Effector memory CD4-positive, alpha-beta T cell (primary cell): Measurements from ENCODE around the gene CNTN4.

ENCODE experiments used
- DNase-seq, 3 donors: peaks; one replicate each; pipeline ENCODE4 v3.0.0-alpha.2; 2020
- H3K27ac ChIP-seq: 2 replicates; pipeline ENCODE4 v1.7.0; 2013; ENCODE audit warnings: mild to moderate bottlenecking, low read length, moderate library complexity; ENCODE audit not compliant: insufficient read depth, poor library complexity, severe bottlenecking
- H3K27me3 ChIP-seq: replicated peaks from 2 replicates; pipeline ENCODE4 v1.7.0; 2013; ENCODE audit warnings: mild to moderate bottlenecking, low read length; ENCODE audit not compliant: insufficient read depth, control insufficient read depth, poor library complexity, severe bottlenecking
- H3K36me3 ChIP-seq: 2 replicates; pipeline ENCODE4 v1.7.0; 2013; ENCODE audit warnings: mild to moderate bottlenecking, low read length, moderate library complexity; ENCODE audit not compliant: control insufficient read depth, insufficient read depth
- H3K4me1 ChIP-seq: 2 replicates; pipeline ENCODE4 v1.7.0; 2013; ENCODE audit warnings: low read length, mild to moderate bottlenecking; ENCODE audit not compliant: control insufficient read depth, insufficient read depth, poor library complexity, severe bottlenecking
- H3K4me3 ChIP-seq: 2 replicates; pipeline ENCODE4 v1.7.0; 2013; ENCODE audit warnings: low read length, low read depth, mild to moderate bottlenecking; ENCODE audit not compliant: insufficient read depth, poor library complexity, severe bottlenecking
- H3K9me3 ChIP-seq: 2 replicates; pipeline ENCODE4 v1.7.0; 2013; ENCODE audit warnings: mild to moderate bottlenecking, low read length, moderate library complexity; ENCODE audit not compliant: control insufficient read depth

The CNTN4 gene

GRCh38 chr3:2544212-2544611, 445.5 kb downstream of the CNTN4 start:
- Histone ChIP-seq H3K27ac (no peak overlapping the region), H3K27me3 (no peaks in the 10 kb centered on the region)
- no peak for DNase-seq

GRCh38 chr3:2544718-2545117, 446.1 kb downstream of the CNTN4 start:
- Histone ChIP-seq H3K27ac (no peak overlapping the region), H3K27me3 (no peaks in the 10 kb centered on the region), H3K4me1 (no peaks in the 10 kb centered on the region), H3K9me3 (no peaks in the 10 kb centered on the region), H3K4me3 (no peak overlapping the region), H3K36me3 (no peaks in the 10 kb centered on the region)
- DNase-seq, result no peak

More at GRCh38 chr3:2544212-2544611, 445.5 kb downstream of the CNTN4 start:
- Histone ChIP-seq H3K4me1 (no peaks in the 10 kb centered on the region), H3K9me3 (no peaks in the 10 kb centered on the region), H3K36me3 (no peaks in the 10 kb centered on the region), H3K4me3 (no peak overlapping the region)

DNA sequence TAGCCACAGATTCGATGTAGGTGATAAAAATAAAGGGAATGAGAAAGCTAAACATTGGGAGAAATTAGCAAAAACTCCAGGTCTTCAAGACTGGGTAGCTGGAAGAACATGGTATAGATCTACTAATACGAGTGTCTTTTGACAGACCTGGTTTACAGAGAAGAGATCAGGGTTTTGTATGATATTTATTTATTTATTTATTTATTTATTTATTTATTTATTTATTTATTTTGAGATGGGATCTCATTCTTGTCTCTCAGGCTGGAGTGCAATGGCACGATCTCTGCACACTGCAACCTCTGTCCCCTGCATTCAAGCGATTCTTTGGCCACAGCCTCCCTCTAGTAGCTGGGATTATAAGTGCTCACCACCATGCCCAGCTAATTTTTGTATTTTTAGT, 448.4 kb downstream of the CNTN4 start:
- no peaks in the 10 kb centered on the region for H3K27me3 ChIP-seq
- no peak for DNase-seq

GRCh38 chr3:2554656-2555055, 456.0 kb downstream of the CNTN4 start:
- Histone ChIP-seq H3K36me3 (no peaks in the 10 kb centered on the region), H3K9me3 (no peaks in the 10 kb centered on the region), H3K27ac (no peak overlapping the region), H3K4me3 (no peak overlapping the region), H3K4me1 (no peaks in the 10 kb centered on the region), H3K27me3 (no peaks in the 10 kb centered on the region)
- DNase-seq, result no peak

More for the DNA sequence above, 448.4 kb downstream of the CNTN4 start:
- Histone ChIP-seq H3K27ac (no peak overlapping the region), H3K36me3 (no peaks in the 10 kb centered on the region), H3K4me1 (no peaks in the 10 kb centered on the region), H3K4me3 (no peak overlapping the region), H3K9me3 (no peaks in the 10 kb centered on the region)

DNA sequence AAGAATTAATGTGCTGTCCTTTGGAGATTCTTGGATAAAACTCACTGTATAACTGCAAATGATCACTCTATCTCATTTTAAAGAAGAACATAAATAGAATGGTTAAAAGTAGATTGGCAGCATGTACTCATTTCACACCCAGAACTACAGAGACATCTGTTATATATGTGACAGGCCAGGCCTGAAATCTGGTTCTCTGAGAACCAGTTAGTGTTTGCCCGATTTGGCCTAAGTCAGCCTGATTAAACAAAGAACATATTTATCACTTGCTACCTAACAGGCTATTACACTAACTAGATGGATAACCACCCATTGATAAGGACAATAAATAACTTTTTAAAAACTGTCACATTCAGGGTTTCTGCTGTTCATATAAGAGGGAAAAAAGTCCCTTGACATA, 460.1 kb downstream of the CNTN4 start:
- no peak overlapping the region for H3K27ac ChIP-seq
- no peak overlapping the region for H3K4me3 ChIP-seq
- H3K4me1 ChIP-seq, result no peaks in the 10 kb centered on the region
- H3K36me3 ChIP-seq, result no peaks in the 10 kb centered on the region
- DNase-seq, result no peak
- H3K27me3 ChIP-seq, result no peaks in the 10 kb centered on the region
- H3K9me3 ChIP-seq, result no peaks in the 10 kb centered on the region

GRCh38 chr3:2567451-2567850, 468.8 kb downstream of the CNTN4 start:
- DNase-seq, result no peak
- Histone ChIP-seq H3K4me1 (no peaks in the 10 kb centered on the region), H3K36me3 (no peaks in the 10 kb centered on the region), H3K9me3 (no peaks in the 10 kb centered on the region), H3K27me3 (no peaks in the 10 kb centered on the region), H3K4me3 (no peak overlapping the region), H3K27ac (no peak overlapping the region)

DNA sequence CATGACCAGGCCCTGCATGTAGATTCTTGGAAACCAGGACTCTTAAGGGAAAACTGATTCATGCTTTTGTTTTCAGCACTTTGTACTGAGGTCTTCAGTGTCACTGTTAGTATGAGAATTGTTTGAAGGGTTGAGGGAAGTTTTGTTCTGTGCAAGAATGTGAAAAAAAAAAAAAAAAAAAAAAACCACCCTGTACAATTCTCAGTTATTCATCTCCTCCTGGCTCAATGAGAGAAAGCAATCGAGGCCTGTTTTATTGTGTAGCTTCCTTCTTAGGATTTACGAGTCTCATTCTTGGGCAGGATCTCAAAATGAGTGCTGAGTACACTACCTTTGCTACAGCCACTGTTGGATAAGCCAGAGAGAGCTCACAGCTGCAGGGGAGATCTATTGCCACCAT, 469.5 kb downstream of the CNTN4 start:
- no peak for DNase-seq
- no peaks in the 10 kb centered on the region for H3K36me3 ChIP-seq
- H3K4me3 ChIP-seq, result no peak overlapping the region
- H3K4me1 ChIP-seq, result no peaks in the 10 kb centered on the region
- H3K9me3 ChIP-seq, result no peaks in the 10 kb centered on the region
- H3K27ac ChIP-seq, result no peak overlapping the region
- H3K27me3 ChIP-seq, result no peaks in the 10 kb centered on the region

- no peak overlapping the region for H3K4me3 ChIP-seq
- no peaks in the 10 kb centered on the region for H3K36me3 ChIP-seq
- H3K27ac ChIP-seq, result no peak overlapping the region
- H3K4me1 ChIP-seq, result no peaks in the 10 kb centered on the region
- no peaks in the 10 kb centered on the region for H3K27me3 ChIP-seq
- no peaks in the 10 kb centered on the region for H3K9me3 ChIP-seq
- no peak for DNase-seq
Observed at GRCh38 chr3:2568929-2569328, 470.3 kb downstream of the CNTN4 start.

GRCh38 chr3:2577571-2577970, 478.9 kb downstream of the CNTN4 start:
- H3K27me3 ChIP-seq, result no peaks in the 10 kb centered on the region
- H3K4me1 ChIP-seq, result no peaks in the 10 kb centered on the region
- H3K36me3 ChIP-seq, result no peaks in the 10 kb centered on the region
- no peak for DNase-seq
- H3K9me3 ChIP-seq, result no peaks in the 10 kb centered on the region
- no peak overlapping the region for H3K4me3 ChIP-seq
- H3K27ac ChIP-seq, result no peak overlapping the region

- no peak for DNase-seq
- Histone ChIP-seq H3K27me3 (no peaks in the 10 kb centered on the region), H3K36me3 (no peaks in the 10 kb centered on the region), H3K4me1 (no peaks in the 10 kb centered on the region), H3K9me3 (no peaks in the 10 kb centered on the region), H3K27ac (no peak overlapping the region), H3K4me3 (no peak overlapping the region)
Observed at GRCh38 chr3:2578560-2578959, 479.9 kb downstream of the CNTN4 start.

GRCh38 chr3:2579206-2579605, 480.5 kb downstream of the CNTN4 start:
- no peak for DNase-seq

More at GRCh38 chr3:2579206-2579605, 480.5 kb downstream of the CNTN4 start:
- no peaks in the 10 kb centered on the region for H3K27me3 ChIP-seq
- no peaks in the 10 kb centered on the region for H3K36me3 ChIP-seq
- H3K27ac ChIP-seq, result no peak overlapping the region
- no peak overlapping the region for H3K4me3 ChIP-seq
- no peaks in the 10 kb centered on the region for H3K9me3 ChIP-seq
- H3K4me1 ChIP-seq, result no peaks in the 10 kb centered on the region
